Stimulated activated CD8-positive, alpha-beta memory T cell treated with anti-CD3 and anti-CD28 coated beads, Interleukin-4, amount 100 ng/mL, for 4 hours (primary cell): Measurements from ENCODE around the gene SPSB1.

ENCODE experiments used
- DNase-seq, 2 donors: peaks; one replicate each; pipeline ENCODE4 v3.0.0-alpha.2; 2020; ENCODE audit warnings: low read depth in 2 of 2, low spot score in 1 of 2

Gene SPSB1

GRCh38 chr1:9317591-9318417 lies 25.1 kb downstream of the SPSB1 start:
- no peak for DNase-seq

- DNase-seq = no peak
Measured at GRCh38 chr1:9319208-9319788, 26.6 kb downstream of the SPSB1 start.

- DNase-seq = no peak
Measured at GRCh38 chr1:9319789-9320519, 27.3 kb downstream of the SPSB1 start.

GRCh38 chr1:9320520-9321479 lies 28.1 kb downstream of the SPSB1 start:
- DNase-seq = no peak

GRCh38 chr1:9321480-9321849 lies 28.8 kb downstream of the SPSB1 start:
- DNase-seq = no peak

- DNase-seq = no peak
Measured at GRCh38 chr1:9321986-9322660, 29.4 kb downstream of the SPSB1 start.

GRCh38 chr1:9322661-9323244 lies 30.1 kb downstream of the SPSB1 start:
- DNase-seq = no peak

- DNase-seq = no peak
Measured at GRCh38 chr1:9324246-9325096, 31.8 kb downstream of the SPSB1 start.

- DNase-seq = no peak
Measured at GRCh38 chr1:9326596-9326995, 33.9 kb downstream of the SPSB1 start.

- DNase-seq = no peak
Measured at GRCh38 chr1:9328201-9328600, 35.5 kb downstream of the SPSB1 start.

GRCh38 chr1:9328715-9329114 lies 36.0 kb downstream of the SPSB1 start:
- no peak for DNase-seq

GRCh38 chr1:9331016-9331415 lies 38.3 kb downstream of the SPSB1 start:
- no peak for DNase-seq

GRCh38 chr1:9331558-9332346 lies 39.1 kb downstream of the SPSB1 start:
- DNase-seq = no peak

GRCh38 chr1:9332513-9333143 lies 39.9 kb downstream of the SPSB1 start:
- DNase-seq = no peak

- DNase-seq = no peak
Measured at GRCh38 chr1:9338397-9339246, 45.9 kb downstream of the SPSB1 start.

GRCh38 chr1:9340172-9340854 lies 47.6 kb downstream of the SPSB1 start:
- no peak for DNase-seq
